Ammon's horn (tissue), 1 donor: ENCODE results near the gene KCNJ12.
"Not testable (repeated sequence)": the region's sequence is repeated elsewhere in the genome, so short reads cannot be mapped to it uniquely, and the experiment has no call there.

Experiments used
- DNase-seq: peaks from one replicate; pipeline ENCODE4 v3.0.0-alpha.2; 2016; ENCODE audit warnings: low spot score

KCNJ12 gene

GRCh38 chr17:21376081-21376758, at the start of gene KCNJ12:
Gene KCNJ12 (plus strand): TSS chr17:21376357. CDS start chr17:21415343, 38,986 bp downstream.
- DNase-seq: peak; percentile 7

DNA sequence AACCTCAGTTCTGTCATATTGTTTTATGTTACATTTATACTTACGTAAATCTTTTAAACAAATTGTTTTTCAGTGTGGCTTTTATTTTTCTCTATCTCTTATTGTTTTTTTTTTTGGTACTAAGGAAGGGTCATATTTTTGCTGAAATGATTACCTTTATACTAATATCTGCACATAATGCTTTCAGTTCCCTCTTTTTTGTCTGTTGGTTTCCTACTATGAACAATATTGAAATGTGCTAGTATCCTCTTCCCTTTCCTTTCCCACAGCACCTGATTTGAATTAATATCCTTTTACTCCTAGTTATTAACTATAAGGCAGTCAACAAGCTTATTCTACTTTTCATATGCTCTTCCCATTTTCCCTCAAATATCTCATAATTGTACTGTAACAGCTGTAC, 48.2 kb upstream of the KCNJ12 start:
- not testable (repeated sequence) for DNase-seq

DNA sequence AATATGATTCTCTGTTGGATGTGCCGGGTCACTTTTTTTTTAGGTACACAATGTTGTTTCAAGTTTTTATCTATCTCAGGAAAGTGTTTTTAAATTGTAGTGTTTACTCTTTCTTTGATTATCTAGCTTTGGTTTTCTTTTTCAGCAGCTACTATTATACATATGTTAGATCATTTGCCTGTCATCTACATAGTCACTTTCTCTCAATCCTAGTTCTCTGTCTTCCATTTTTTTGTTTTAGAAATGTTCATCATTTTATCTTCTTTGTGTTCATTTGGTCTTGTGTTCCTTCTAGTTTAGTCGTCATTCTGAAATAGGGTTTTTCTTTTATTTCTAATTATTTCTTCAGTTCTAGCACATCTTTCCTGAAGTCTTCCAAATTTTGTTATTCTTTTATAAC, 47.4 kb upstream of the KCNJ12 start:
- not testable (repeated sequence) for DNase-seq

DNA sequence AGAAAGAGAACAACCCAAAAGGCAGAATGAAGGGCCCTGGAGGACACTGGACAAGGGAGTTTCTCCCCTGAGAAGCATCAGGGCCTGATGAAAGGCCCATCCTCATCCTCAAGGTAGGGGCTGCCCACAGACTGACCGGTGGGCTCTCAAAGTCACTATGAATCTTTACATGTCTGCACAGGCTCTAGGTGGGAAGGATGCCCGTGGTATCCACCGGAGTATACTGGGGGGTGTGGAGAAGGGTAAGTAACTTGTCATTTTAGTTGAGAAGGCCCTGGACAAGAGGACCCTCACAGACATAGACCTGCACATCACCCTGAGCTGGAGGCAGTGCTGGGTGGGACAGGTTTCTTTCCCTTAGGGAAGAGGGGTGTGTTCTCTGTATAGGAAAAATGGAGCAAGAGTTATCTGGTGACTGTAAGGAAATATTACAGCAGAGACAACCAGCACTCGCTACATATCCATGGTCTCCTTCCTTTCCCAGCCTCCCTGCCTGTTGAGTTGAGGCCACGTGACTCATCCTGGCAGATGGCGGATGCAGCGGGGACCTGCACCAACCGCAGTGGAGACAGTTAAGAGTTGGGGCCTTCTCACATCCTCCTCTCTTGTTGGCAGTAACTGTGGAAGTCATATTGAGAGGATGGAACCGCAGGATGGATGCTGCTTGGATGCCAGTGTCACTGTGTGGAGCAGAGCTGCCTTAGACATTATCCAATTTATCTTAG, 45.6 kb upstream of the KCNJ12 start:
- DNase-seq: no peak

- DNase-seq: not testable (repeated sequence)
These were observed 39.4 kb upstream of the KCNJ12 start for GRCh38 chr17:21336541-21337294.

DNA sequence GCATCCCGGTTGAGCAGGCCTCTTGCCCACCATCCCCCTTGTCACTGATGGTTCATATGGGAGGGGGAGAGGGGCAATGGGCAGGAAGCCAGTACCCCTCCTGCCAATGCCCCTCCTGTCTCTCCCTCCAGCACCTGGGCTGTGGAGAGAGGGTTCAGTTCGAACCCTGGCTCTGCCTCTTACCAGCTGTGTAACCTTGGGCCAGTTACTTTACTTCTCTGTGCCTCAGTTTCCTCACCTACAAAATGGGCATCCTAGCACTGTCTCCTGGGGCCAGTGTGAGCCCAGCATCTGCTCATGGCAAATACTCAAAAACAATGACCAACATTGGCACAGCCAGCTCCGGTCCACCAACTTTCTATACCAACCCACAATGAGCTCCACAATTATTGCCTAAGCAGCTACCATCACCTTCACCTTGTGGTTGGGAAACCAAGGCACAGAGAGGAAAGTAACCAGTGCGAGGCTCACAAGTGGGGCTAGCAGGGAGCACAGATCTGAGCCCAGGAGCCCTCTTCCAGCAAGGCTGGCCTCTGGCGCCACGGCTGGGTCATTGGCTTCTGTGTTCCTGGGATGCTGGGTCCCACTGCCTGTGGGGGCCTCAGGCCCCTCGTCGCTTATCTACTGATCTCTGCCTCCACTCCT, 38.1 kb upstream of the KCNJ12 start:
- DNase-seq: not testable (repeated sequence)

DNA sequence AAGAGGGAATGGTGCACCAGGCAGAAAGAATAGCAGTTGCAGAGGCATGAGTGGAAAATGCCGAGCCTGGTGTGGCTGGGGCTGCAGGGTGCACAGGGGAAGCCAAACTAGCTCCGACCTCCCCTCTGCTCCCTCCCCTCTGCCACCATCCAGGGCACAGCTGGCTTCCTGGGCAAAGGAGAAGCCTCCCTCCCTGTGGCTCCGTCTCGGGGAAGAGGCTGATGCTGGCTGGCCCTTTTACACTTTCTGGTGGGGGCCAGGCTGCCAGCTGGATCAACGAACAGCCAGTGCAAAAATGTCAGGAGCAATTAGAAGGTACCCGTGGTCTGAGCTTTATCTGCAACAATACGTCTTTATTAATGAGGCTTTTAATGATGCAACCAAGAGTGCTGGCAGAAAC, 37.1 kb upstream of the KCNJ12 start:
- no peak for DNase-seq

GRCh38 chr17:21339571-21339970, 36.6 kb upstream of the KCNJ12 start:
- not testable (repeated sequence) for DNase-seq

- not testable (repeated sequence) for DNase-seq
These were observed 35.8 kb upstream of the KCNJ12 start for GRCh38 chr17:21340407-21340806.

DNA sequence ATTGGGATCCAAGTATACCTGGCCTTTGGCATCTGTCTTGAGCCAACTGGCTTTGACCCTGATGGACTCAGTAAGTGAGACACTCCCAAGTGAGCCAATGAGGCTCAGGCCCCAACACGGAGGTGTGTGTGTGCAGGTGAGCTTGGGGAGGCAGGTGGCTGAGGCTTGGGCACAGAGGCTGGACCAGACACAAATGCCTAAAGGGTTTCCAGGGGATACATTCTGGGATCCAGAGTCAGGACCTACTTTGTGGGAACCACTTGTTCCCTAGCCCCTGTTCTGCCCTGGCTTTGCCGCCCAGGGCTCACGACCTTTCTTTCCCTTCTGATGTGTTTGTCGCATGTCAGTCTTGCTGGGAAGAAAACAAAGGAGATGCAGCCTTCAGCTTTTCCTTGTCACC, 34.9 kb upstream of the KCNJ12 start:
- DNase-seq: not testable (repeated sequence)

- DNase-seq: not testable (repeated sequence)
These were observed 34.1 kb upstream of the KCNJ12 start for GRCh38 chr17:21341925-21342540.

DNA sequence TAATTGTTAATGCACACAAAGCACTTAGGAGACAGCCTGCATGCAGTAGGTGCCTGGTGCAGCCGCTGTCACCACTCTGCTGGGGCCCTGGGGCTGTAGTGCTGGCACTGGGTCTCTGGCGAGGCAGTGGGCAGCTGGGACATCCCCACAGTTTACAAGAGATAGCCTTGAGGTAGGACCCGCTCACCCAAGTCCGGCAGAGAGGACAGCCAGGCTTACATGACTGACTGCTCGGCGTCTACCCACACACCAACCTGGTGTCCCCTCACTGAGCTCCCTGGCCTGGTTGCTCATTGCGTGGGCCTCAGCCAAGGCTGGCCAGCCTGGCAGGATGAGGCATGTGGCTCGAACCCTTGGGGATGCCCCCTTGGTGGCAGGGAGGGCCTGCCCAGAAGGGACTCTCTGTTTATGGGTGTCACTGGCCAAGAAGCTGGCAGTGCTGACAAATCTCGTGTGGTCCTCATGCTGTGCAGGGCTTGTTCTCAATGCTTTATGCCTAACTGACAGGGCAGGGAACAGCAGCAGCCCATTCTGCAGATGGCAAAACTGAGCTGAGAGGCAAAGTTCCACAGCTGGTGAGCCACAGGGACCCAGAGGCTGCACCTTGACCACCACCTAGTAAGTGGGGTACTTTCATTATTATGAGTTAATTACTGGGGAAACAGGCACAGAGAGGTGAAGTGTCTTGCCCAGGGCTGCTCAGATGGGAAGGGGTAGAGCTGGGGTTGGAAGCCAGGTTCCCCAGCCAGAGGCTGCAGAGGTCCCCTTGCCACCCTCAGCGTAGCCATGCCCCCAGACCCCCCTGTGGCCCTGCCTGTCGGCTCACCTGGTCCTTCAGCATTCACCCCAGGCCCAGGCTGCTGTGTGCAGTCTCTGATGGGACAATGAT, 32.9 kb upstream of the KCNJ12 start:
- DNase-seq: not testable (repeated sequence)

DNA sequence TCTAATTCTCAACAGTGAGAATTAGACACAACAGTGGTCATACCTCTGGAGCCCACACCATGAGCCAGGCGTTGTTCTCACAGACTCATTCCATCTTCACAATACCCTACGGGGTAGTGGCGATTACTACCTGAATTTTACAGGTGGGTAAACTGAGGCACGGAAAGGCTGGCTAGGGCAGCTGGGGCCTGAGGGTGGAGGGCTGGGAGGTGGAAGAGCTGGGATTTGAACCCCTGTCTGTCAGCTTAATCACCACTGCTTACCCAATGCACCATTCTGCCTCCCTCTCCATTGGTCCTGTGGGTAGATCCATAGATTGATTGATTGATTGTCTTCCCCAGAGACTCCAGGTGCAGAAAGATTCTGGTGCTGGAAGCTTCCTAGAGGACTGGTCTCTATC, 31.4 kb upstream of the KCNJ12 start:
- DNase-seq: not testable (repeated sequence)

- no peak for DNase-seq
These were observed 30.9 kb upstream of the KCNJ12 start for GRCh38 chr17:21345236-21345635.

- DNase-seq: not testable (repeated sequence)
These were observed 30.1 kb upstream of the KCNJ12 start for GRCh38 chr17:21346107-21346506.

- DNase-seq: not testable (repeated sequence)
These were observed 29.4 kb upstream of the KCNJ12 start for GRCh38 chr17:21346651-21347250.

DNA sequence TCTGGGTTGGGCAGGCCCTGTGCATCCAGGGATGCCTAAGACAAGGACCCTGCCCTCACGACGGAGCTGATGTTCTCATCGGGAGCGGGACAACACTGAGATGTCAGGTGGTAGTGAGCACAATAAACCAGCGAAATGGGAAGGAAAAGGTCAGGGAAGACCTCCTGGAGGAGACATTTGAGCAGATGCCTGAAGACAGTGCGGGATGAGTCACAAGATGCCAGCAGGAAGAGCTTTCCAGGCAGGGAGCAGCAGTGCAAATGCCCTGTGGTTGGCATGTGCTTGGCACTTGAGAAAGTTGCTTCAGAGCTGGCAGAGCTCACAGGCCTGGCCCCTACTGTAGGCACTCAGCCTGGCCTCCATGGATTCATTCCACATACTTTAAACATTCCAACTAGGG, 28.5 kb upstream of the KCNJ12 start:
- not testable (repeated sequence) for DNase-seq

DNA sequence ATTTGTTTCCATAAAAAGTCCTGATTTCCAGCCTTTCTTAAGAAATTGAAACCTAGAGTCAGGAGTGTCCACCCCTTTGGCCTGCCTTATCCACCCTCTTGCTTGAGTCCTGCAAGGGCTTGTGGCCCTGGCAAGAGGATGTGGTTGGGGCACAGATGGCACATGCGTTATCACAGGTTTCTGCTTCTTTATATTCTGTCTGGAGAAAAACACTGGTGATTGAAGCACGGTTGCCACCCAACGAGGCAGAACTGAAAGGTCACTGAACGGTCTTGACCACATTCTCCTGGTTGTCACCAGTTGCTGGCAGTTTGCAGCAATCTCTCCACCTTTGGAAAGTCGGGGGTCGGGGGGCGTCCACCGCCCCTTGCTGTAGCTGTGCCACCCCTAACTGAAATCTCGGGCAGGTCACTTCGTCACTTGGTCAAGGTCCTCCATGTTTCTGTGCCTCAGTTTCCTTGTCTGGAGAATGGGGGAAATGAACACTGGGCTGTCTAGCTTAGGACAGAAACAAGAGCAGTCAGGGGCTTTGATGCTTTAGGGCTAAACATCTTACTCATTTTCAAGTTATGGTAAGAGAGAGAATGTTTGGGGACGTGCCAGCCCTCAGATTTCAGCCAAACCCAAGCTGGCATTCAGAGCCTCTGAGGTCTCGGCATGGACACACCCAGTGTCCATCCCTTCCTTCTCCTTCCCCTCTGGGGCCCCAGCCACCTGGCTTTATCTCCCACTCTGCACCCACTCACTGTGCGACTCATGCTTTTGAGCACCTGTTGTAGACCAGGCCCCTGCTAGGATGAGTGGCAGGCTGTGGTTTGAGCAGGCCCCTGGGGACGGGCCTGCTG, 27.9 kb upstream of the KCNJ12 start:
- DNase-seq: not testable (repeated sequence)

GRCh38 chr17:21348926-21349261, 27.3 kb upstream of the KCNJ12 start:
- not testable (repeated sequence) for DNase-seq
